ENCODE results near the gene FAM167B.

DNA sequence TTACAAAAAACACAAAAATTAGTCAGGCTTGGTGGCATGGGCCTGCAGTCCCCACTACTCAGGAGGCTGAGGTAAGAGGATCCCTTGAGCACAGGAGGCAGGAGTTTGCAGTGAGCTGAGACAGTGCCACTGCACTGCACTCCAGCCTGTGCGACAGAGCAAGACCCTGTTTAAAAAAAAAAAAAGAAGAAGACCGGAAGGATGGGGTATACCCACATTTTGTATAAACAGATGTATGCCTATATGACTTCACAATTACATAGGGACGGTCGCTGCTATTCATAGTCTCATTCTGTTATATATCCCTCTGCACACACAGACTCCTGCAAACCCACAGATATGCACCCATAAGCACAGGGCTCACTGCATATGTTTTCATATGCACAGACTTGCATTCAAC is 16.7 kb downstream of the FAM167B start:
- TF ChIP-seq, protein P1, sequence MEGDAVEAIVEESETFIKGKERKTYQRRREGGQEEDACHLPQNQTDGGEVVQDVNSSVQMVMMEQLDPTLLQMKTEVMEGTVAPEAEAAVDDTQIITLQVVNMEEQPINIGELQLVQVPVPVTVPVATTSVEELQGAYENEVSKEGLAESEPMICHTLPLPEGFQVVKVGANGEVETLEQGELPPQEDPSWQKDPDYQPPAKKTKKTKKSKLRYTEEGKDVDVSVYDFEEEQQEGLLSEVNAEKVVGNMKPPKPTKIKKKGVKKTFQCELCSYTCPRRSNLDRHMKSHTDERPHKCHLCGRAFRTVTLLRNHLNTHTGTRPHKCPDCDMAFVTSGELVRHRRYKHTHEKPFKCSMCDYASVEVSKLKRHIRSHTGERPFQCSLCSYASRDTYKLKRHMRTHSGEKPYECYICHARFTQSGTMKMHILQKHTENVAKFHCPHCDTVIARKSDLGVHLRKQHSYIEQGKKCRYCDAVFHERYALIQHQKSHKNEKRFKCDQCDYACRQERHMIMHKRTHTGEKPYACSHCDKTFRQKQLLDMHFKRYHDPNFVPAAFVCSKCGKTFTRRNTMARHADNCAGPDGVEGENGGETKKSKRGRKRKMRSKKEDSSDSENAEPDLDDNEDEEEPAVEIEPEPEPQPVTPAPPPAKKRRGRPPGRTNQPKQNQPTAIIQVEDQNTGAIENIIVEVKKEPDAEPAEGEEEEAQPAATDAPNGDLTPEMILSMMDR (IDR thresholded peaks at IDR 0.05), result no peak
- TF ChIP-seq POLR2A (IDR thresholded peaks at IDR 0.05), result no peak
